Transverse colon (tissue), 4 donors: ENCODE measurements around the gene PTPN3.

Source experiments
- EP300 ChIP-seq: sonication (generic); formaldehyde crosslinking; IDR thresholded peaks from one replicate; pipeline ENCODE4 v1.6.1; 2017; ENCODE audit warnings: antibody characterized with exemption, low read depth
- POLR2A ChIP-seq: fragments of 450-650 bp; IDR thresholded peaks from one replicate; pipeline ENCODE4 v1.6.1; 2016; ENCODE audit warnings: antibody characterized with exemption, mild to moderate bottlenecking, moderate library complexity
- POLR2AphosphoS5 ChIP-seq, 3 donors: sonication (generic); formaldehyde crosslinking; IDR thresholded peaks; one replicate each; pipeline ENCODE4 v1.6.1; 2016; ENCODE audit warnings: antibody characterized with exemption in 3 of 3
- TF ChIP-seq, protein P1 (sequence below), 5 experiments: fragments of 200-600 bp in 3 of 5; fragments of 450-650 bp in 2 of 5; sonication (generic) in 3 of 5; IDR thresholded peaks; 1 replicate in 2 of 5; 2 replicates in 3 of 5; pipeline ENCODE4 v1.5.1; 2016 to 2017; ENCODE audit warnings: antibody characterized with exemption in 5 of 5, inconsistent platforms in 3 of 5, mild to moderate bottlenecking in 2 of 5, moderate library complexity in 1 of 5

DNA sequence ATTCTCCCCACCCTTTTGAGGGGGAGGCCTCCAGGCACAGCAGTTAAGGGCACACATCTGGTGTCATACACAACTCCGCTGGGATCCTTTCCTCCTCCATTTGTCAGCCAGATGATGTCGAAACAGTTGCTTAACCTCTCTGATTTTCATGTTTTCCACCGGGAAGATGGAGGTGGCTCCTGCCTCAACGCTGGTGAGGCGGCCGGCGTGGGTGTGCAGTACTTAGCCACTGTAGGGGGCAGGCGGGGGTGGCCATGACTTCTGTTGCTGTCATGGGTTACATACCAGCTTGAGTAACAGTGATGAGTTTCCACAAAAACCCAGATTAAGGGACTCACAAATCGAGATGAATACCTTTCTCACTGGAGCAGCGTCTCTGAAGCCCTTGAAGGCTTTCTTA, 114.2 kb downstream of the PTPN3 start:
- TF ChIP-seq, protein P1, sequence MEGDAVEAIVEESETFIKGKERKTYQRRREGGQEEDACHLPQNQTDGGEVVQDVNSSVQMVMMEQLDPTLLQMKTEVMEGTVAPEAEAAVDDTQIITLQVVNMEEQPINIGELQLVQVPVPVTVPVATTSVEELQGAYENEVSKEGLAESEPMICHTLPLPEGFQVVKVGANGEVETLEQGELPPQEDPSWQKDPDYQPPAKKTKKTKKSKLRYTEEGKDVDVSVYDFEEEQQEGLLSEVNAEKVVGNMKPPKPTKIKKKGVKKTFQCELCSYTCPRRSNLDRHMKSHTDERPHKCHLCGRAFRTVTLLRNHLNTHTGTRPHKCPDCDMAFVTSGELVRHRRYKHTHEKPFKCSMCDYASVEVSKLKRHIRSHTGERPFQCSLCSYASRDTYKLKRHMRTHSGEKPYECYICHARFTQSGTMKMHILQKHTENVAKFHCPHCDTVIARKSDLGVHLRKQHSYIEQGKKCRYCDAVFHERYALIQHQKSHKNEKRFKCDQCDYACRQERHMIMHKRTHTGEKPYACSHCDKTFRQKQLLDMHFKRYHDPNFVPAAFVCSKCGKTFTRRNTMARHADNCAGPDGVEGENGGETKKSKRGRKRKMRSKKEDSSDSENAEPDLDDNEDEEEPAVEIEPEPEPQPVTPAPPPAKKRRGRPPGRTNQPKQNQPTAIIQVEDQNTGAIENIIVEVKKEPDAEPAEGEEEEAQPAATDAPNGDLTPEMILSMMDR (IDR thresholded peaks at IDR 0.05), result no peak
- no peak for TF ChIP-seq POLR2A
- no peak for TF ChIP-seq POLR2AphosphoS5 (IDR thresholded peaks at IDR 0.05)
- TF ChIP-seq EP300, result no peak
